Naive B cell (primary cell): ENCODE measurements around the gene GTF3C2. TPM values are rescaled to one million over a fixed set of nuclear protein-coding genes. Genes with fewer than 3 reads are reported as not detected.

ENCODE experiments used
- ATAC-seq, 2 donors: fragments of 150-1000 bp; cut with Tn5 transposase; 2 replicates each; pipeline ENCODE4 v1.10.0; 2021; ENCODE audit warnings: low read depth in 2 of 2, mild to moderate bottlenecking in 2 of 2, moderate library complexity in 2 of 2
- DNase-seq: peaks from one replicate; pipeline ENCODE4 v3.0.0; 2022
- H3K27ac Mint-ChIP-seq, 6 donors: one replicate each; pipeline ENCODE4 v1.8.0; 2020 to 2022; ENCODE audit warnings: mild to moderate bottlenecking in 6 of 6, mixed read lengths in 6 of 6, moderate library complexity in 5 of 6, inconsistent platforms in 2 of 6
- H3K27me3 Mint-ChIP-seq, 3 donors: one replicate each; pipeline ENCODE4 v1.8.0; 2021 to 2022; ENCODE audit warnings: mixed read lengths in 3 of 3, mild to moderate bottlenecking in 1 of 3
- H3K36me3 Mint-ChIP-seq, 2 donors: one replicate each; pipeline ENCODE4 v1.8.0; 2020 to 2022; ENCODE audit warnings: mixed read lengths in 2 of 2, inconsistent platforms in 1 of 2, mild to moderate bottlenecking in 1 of 2
- H3K4me1 Mint-ChIP-seq, 3 donors: one replicate each; pipeline ENCODE4 v1.8.0; 2020 to 2022; ENCODE audit warnings: mixed read lengths in 3 of 3, inconsistent platforms in 1 of 3, mild to moderate bottlenecking in 1 of 3, moderate library complexity in 1 of 3
- H3K4me3 Mint-ChIP-seq, 8 donors: one replicate each; pipeline ENCODE4 v1.8.0; 2020 to 2022; ENCODE audit warnings: mild to moderate bottlenecking in 8 of 8, mixed read lengths in 8 of 8, moderate library complexity in 8 of 8, inconsistent platforms in 2 of 8
- H3K9me3 Mint-ChIP-seq, 7 donors: one replicate each; pipeline ENCODE4 v1.8.0; 2020 to 2022; ENCODE audit warnings: mixed read lengths in 7 of 7, mild to moderate bottlenecking in 5 of 7, inconsistent platforms in 2 of 7, moderate library complexity in 1 of 7
- polyA plus RNA-seq, 6 donors: library from polyadenylated mRNA; unstranded; fragments of 300-500 nt; fragmentation: Illumina TruSeq; gene quantifications; one replicate each; pipeline ENCODE4 v1.2.3, GENCODE V29; 2021; ENCODE audit warnings: low read depth in 6 of 6

The GTF3C2 gene, protein sequence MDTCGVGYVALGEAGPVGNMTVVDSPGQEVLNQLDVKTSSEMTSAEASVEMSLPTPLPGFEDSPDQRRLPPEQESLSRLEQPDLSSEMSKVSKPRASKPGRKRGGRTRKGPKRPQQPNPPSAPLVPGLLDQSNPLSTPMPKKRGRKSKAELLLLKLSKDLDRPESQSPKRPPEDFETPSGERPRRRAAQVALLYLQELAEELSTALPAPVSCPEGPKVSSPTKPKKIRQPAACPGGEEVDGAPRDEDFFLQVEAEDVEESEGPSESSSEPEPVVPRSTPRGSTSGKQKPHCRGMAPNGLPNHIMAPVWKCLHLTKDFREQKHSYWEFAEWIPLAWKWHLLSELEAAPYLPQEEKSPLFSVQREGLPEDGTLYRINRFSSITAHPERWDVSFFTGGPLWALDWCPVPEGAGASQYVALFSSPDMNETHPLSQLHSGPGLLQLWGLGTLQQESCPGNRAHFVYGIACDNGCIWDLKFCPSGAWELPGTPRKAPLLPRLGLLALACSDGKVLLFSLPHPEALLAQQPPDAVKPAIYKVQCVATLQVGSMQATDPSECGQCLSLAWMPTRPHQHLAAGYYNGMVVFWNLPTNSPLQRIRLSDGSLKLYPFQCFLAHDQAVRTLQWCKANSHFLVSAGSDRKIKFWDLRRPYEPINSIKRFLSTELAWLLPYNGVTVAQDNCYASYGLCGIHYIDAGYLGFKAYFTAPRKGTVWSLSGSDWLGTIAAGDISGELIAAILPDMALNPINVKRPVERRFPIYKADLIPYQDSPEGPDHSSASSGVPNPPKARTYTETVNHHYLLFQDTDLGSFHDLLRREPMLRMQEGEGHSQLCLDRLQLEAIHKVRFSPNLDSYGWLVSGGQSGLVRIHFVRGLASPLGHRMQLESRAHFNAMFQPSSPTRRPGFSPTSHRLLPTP
- 10 to 100 TPM; 31.8 to 50.6 (median 39.9) TPM for polyA plus RNA-seq

DNA sequence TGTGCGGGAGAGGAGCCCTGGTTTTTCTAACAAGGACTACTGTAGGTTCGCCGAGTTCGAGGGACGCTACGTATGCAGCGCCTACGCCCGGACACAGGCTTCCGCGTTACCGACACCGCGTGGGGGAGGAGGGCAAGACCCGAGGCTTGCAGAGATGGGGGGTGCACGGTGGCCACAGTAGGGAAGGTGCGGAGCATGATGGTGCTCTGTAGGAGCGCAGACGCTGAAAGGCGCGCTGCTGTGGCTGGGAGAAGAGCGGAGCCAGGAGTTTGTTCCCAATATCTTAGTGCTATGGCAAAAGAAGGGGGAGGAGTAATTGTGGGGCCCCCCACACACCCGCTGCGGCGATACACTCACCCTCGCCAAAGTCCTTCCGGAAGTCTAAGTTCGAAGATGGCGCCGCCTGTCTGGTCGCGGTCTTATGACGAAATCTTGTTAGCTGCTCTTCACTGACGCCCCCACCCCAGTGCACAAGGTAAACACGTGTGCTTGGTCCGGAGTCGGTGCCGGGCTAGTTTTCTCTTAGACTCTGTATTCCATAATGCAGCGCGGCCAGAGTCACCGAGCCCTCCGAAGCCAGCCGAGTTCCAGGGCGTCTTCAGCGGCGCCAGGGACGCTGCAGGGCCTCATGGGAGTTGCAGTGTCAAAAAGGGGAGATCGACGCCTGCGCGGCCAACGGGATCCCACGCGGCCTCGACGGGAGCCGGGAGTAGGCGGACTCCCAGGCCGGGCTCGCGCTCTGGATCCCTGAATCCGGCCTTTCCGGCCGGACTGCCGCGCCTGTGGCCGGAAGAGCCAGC lies at the start of gene GTF3C2:
Gene GTF3C2, minus strand, starts transcription at position 383 of the 800 bp plus-strand sequence. CDS start 13,210 bp downstream, outside the sequence.
- peaks cover 35 to 59% (median 50%) of the 10 kb centered on the region in 3 donors for H3K4me1 Mint-ChIP-seq
- no peaks in the 10 kb centered on the region for H3K9me3 Mint-ChIP-seq

DNA sequence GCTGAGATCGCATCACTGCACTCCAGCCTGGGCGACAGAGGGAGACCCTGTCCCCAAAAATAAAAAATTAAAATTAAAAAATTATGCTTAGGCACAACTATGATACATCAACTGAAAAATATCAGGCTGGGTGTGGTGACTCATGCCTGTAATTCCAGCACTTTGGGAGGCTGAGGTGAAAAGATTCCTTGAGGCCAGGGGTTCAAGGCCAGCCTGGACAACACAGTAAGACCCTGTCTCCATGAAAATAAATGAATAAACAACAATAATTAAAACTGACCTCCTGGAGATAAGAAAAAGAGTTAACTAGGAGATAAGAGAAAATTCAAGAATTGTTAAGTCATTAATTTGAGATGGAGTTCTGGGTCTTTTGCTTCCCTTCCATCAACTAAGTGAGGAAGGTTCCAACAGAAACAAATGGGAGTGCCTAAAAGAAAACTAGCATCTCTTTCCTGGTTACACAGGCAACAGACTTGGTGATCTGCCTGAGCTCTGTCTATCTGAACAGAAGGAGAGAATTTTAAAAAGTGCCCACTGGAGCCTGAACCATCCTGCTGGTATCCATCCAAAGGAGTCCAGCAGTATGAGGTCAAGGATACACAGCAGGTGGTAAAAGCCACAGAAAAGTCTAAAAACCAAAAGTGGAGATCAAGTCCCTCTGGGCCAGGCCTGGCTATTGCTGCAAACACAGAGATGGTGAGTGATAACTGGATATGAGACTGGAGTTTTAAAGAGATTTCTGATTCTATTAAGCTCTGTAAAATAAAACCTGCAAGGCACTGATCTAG lies 44.0 kb upstream of the GTF3C2 start:
- H3K27ac Mint-ChIP-seq = peak overlapping the region in 5 of 6 donors; percentile 49 to 74 (median 63)
- H3K4me3 Mint-ChIP-seq = no peak overlapping the region
- peaks cover 13 to 42% (median 24%) of the 10 kb centered on the region in 3 donors for H3K4me1 Mint-ChIP-seq
- ATAC-seq (no peak), DNase-seq (no peak)
- H3K27me3 Mint-ChIP-seq = no peaks in the 10 kb centered on the region
- H3K36me3 Mint-ChIP-seq = no peaks in the 10 kb centered on the region
- H3K9me3 Mint-ChIP-seq = no peaks in the 10 kb centered on the region

More for the DNA sequence above, at the start of gene GTF3C2:
- H3K27me3 Mint-ChIP-seq = no peaks in the 10 kb centered on the region
- peak within 1 kb of the TSS; percentile 90 to 100 (median 99) for H3K4me3 Mint-ChIP-seq
- ATAC-seq (peak; percentile 82 to 86), DNase-seq (peak; percentile 94)
- H3K36me3 Mint-ChIP-seq = peaks cover 0 to 9% of the 10 kb centered on the region in 2 donors
- H3K27ac Mint-ChIP-seq = peak within 1 kb of the TSS; percentile 98 to 100 (median 99)

DNA sequence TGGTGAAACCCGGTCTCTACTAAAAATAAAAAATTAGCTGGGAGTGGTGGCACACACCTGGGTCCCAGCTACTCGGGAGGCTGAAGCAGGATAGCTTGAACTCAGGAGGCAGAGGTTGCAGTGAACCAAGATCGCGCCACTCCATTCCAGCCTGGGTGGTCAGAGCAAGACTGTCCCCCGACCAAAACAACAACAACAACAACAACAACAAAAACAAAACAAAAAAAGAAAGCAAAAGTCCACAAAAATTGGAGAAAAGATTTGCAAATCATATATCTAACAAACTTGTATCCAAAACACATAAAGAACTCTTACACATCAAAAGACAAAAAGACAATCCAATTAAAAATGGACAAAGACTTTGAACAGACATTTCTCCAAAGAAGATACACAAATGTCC lies 42.4 kb upstream of the GTF3C2 start:
- no peak for DNase-seq
- Mint-ChIP-seq H3K27ac (peak overlapping the region in 2 of 6 donors; percentile 41 to 80), H3K4me1 (peaks cover 13 to 47% (median 24%) of the 10 kb centered on the region in 3 donors), H3K9me3 (no peaks in the 10 kb centered on the region), H3K4me3 (no peak overlapping the region), H3K36me3 (no peaks in the 10 kb centered on the region), H3K27me3 (no peaks in the 10 kb centered on the region)
- ATAC-seq = no peak

DNA sequence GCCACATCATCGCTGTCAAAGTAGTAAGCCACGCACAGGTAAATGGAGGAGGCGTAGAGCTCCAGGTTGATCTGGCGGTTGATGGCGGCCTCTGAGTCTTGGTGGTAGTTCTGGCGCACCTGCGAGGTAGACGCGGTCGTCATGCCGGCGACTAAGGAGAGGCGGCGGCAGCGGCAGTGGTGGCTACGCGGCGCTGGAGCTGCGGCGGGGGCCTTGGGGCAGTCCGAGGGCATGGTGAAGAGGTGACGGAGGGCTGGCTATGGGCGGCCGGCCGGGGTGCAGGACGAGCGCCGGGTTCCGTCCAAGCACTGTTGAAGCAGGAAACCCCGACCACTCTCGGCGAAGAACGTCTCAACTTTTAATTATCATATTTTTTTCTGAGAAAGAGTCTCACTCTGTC lies 36.7 kb upstream of the GTF3C2 start:
- Mint-ChIP-seq H3K27ac (no peak overlapping the region), H3K36me3 (peaks cover 0 to 5% of the 10 kb centered on the region in 2 donors), H3K9me3 (no peaks in the 10 kb centered on the region), H3K4me3 (no peak overlapping the region), H3K4me1 (peaks cover 12 to 23% (median 18%) of the 10 kb centered on the region in 3 donors), H3K27me3 (no peaks in the 10 kb centered on the region)
- DNase-seq = no peak
- ATAC-seq = no peak

DNA sequence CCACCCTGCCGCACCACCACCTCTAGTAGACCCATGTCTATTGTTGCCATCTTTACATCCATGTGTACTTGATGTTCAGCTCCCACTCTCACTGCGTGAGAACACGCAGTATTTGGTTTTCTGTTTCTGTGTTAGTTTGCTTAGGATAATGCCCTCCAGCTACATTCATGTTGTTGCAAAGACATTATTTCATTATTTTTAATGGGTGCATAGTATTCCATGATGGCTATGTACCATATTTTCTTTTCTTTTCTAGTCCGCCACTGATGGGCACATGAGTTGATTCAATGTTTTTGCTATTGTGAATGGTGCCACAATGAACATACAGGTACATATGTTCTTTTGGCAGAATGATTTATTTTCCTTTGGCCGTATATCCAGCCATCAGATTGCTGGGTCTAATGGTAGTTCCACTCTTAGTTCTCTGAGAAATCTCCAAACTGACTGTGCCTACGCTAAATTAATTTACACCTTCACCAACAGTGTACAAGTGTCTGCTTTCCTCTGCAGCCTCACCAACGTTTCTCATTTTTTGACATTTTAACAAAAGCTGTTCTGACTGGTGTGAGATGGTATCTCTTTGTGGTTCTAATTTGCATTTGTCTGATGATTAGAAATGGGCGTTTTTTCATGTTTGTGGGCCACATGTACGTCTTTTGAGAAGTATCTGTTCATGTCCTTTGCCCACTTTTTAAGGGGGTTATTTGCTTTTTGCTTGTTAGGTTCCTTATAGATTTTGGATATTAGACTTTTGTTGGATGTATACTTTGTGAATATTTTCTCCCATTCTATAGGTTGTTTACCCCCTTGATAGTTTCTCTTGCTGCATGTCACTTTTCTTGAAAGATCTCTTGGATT lies 34.5 kb upstream of the GTF3C2 start:
- no peak for ATAC-seq
- no peaks in the 10 kb centered on the region for H3K9me3 Mint-ChIP-seq
- no peak for DNase-seq
- peaks cover 12 to 13% (median 13%) of the 10 kb centered on the region in 3 donors for H3K4me1 Mint-ChIP-seq
- peak overlapping the region in 1 of 6 donors; percentile 44 for H3K27ac Mint-ChIP-seq
- peaks cover 5 to 7% of the 10 kb centered on the region in 2 donors for H3K36me3 Mint-ChIP-seq
- no peak overlapping the region for H3K4me3 Mint-ChIP-seq
- no peaks in the 10 kb centered on the region for H3K27me3 Mint-ChIP-seq

DNA sequence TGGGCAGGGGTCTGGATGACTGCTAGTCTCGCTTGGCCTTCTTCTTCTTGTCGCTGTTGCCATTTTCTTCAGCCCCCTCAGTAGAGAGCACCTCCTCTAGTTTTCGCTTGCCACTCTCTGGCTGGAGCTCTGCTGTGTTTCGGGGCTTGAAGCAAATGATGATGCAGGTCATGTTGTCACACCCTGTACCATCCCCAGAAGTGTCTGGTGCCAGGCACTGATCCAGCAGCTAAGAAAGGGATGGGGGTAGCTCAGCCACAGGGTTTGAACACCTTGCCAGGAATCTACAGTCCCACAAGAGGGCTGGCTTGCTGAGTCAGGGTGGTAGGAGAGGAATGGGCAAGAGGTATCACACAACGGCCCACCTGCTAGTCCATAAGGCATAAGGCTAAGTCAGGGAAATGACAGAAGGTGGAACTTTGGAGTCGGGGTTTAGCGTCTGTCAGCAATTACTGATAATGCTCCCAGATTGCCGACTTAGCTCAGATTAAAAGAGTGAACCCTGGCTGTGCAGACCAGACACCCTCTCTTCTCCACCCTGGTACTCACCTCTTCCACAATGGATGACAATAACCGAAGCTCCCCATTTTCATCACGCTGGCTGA lies 25.1 kb upstream of the GTF3C2 start:
- ATAC-seq = no peak
- H3K4me1 Mint-ChIP-seq = peaks cover 26 to 42% (median 34%) of the 10 kb centered on the region in 3 donors

DNA sequence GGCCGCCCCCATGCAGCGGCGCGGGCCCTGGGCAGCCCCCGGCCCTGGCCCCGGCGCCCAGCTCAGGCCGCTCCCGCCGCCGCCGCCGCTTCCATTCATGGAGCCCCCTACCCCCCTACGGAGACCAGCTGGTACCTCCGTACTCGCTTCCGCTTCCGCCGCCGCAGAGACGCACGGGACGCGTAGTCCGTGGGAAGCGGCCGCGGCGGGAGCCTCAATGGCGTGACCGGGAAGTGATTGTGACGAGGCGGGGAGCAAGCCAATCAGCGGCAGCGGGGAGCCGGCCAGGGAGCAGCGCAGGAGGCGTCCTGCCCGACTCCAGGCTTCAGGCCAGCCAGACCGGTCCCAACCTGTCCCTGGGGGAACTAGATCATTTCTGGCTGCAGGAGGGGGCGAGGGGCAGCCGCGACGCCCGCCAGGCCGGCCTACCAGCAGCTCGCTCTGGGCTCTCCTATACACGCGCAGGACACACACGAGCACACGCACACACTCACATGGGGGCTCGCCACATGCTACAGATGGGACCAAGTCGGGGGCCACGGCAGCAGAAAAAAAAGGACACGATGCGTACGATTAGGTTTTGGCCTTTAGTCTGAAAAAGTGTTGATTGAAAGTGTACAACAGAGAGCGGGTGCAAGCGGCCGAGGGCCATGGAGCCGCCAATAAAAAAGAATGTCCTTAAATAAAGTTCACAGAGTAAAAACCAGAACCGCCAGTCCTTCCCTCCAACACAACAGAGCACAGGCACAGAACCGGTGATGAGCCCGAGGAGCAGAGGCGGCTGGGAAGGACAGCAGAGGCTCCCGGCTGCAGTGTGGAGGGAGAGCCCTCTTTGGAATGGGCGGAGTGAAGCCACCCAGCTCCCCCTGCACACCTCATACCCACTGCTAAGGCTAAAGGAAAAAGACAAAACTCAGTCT lies 24.3 kb upstream of the GTF3C2 start, which contains the start of gene ZNF513:
Gene ZNF513, minus strand, starts transcription at position 109 of the 920 bp plus-strand sequence. CDS start 208 bp downstream, outside the sequence.
- peak within 1 kb of the TSS; percentile 91 to 98 (median 97) for H3K27ac Mint-ChIP-seq
- H3K36me3 Mint-ChIP-seq = peaks cover 14 to 31% of the 10 kb centered on the region in 2 donors
- peak within 1 kb of the TSS; percentile 79 to 96 (median 90) for H3K4me3 Mint-ChIP-seq
- no peaks in the 10 kb centered on the region for H3K9me3 Mint-ChIP-seq
- H3K4me1 Mint-ChIP-seq = peaks cover 26 to 43% (median 34%) of the 10 kb centered on the region in 3 donors
- no peaks in the 10 kb centered on the region for H3K27me3 Mint-ChIP-seq
- ATAC-seq (peak; percentile 99), DNase-seq (peak; percentile 86)

More for the DNA sequence above, 25.1 kb upstream of the GTF3C2 start:
- Mint-ChIP-seq H3K4me3 (peak overlapping the region; percentile 79 to 91 (median 84)), H3K9me3 (no peaks in the 10 kb centered on the region), H3K27me3 (no peaks in the 10 kb centered on the region), H3K36me3 (peaks cover 14 to 28% of the 10 kb centered on the region in 2 donors), H3K27ac (peak overlapping the region; percentile 89 to 98 (median 96))
- DNase-seq = no peak

DNA sequence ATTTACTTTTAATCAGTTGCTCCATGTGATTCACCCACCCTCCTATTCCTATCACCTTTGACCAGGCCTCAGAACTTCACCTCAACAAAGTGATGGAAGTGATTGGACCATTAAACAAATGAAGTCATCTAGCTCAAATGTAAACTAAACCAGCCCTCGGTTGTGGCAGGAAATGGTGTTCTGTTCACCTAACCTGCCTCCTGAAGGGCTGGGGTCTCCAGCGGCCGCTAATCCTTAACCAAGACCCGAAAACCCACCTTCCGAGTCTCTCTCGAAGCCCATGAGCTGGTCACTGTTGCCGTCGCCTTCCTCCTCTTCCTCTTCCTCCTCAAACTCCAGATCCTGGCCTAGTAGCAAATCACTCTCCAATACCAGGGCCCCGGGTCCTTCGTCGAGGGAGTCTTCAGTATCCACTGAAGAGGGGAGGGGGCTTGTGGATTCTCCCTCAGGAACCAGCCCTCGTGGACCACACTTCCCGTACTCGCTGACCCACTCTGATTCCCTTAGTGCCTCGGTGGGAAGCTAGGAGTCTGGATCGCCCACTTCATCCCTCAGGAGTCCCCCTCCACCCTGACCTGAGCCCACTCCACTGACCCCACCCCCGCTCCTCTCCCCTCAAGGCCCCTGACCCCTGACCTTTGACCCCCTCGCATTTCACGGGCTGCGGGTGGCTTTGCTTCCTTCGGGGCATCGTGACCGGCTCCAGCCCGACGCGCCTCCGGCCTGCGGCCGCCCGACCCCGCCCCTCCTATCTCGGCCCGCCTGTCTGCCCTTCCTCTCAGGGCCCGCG lies 23.5 kb upstream of the GTF3C2 start:
- Mint-ChIP-seq H3K36me3 (peaks cover 11 to 22% of the 10 kb centered on the region in 2 donors), H3K4me3 (peak overlapping the region; percentile 79 to 96 (median 89)), H3K9me3 (no peaks in the 10 kb centered on the region), H3K27me3 (no peaks in the 10 kb centered on the region), H3K27ac (peak overlapping the region; percentile 90 to 97 (median 92)), H3K4me1 (peaks cover 26 to 43% (median 30%) of the 10 kb centered on the region in 3 donors)
- DNase-seq (no peak), ATAC-seq (no peak)

DNA sequence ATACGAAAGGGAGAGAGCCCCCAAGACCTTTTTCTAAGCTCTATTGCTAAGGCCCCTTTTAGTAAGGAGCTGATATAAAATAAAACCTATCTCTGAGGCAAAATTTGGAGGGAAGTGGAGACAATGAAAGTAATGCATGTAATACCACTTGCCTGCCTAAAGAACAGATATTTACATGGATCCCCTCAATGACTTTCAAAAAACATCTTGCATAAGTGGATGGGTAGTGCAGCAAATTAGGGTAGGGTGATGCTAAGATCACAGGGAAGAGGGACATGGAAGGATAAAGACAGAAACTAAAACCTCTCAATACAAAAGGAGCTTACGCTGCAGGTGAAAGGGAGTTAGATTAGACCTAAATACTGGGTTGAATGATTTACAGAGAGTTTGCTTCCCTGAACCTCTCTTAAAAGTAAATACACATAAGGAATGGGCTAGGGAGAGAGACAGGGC lies 22.8 kb upstream of the GTF3C2 start:
- Mint-ChIP-seq H3K4me1 (peaks cover 32 to 47% (median 35%) of the 10 kb centered on the region in 3 donors), H3K4me3 (peak overlapping the region; percentile 79 to 96 (median 89)), H3K36me3 (peaks cover 6 to 17% of the 10 kb centered on the region in 2 donors), H3K9me3 (no peaks in the 10 kb centered on the region), H3K27ac (peak overlapping the region; percentile 90 to 97 (median 92)), H3K27me3 (no peaks in the 10 kb centered on the region)
- DNase-seq = no peak
- no peak for ATAC-seq
